Limb (tissue), 2 donors: ENCODE results near the gene RTP1.
"Not testable (repeated sequence)": the region's sequence is repeated elsewhere in the genome, so short reads cannot be mapped to it uniquely, and the experiment has no call there.

Experiments
- DNase-seq, 2 donors: peaks; one replicate each; pipeline ENCODE4 v3.0.0-alpha.2; 2016; ENCODE audit errors: extremely low spot score in 2 of 2

The RTP1 gene

GRCh38 chr3:187197335-187197649, at the start of gene RTP1:
Gene RTP1 (plus strand): TSS chr3:187197486. CDS start chr3:187197516, 30 bp downstream.
- peak in 1 of 2 donors; percentile 64 for DNase-seq

- DNase-seq: no peak
Measured at GRCh38 chr3:187150186-187150585, 47.1 kb upstream of the RTP1 start.

- no peak for DNase-seq
Measured at GRCh38 chr3:187150599-187150998, 46.7 kb upstream of the RTP1 start.

GRCh38 chr3:187161556-187161955, 35.7 kb upstream of the RTP1 start:
- DNase-seq: no peak

GRCh38 chr3:187162265-187162953, 34.9 kb upstream of the RTP1 start:
- no peak for DNase-seq

GRCh38 chr3:187165144-187165543, 32.1 kb upstream of the RTP1 start:
- DNase-seq: peak; percentile 33 to 56

- no peak for DNase-seq
Measured at GRCh38 chr3:187166750-187167149, 30.5 kb upstream of the RTP1 start.

- DNase-seq: no peak
Measured at GRCh38 chr3:187167777-187168176, 29.5 kb upstream of the RTP1 start.

- DNase-seq: no peak
Measured at GRCh38 chr3:187169231-187169960, 27.9 kb upstream of the RTP1 start.

GRCh38 chr3:187170911-187171310, 26.4 kb upstream of the RTP1 start:
- DNase-seq: not testable (repeated sequence)

- no peak for DNase-seq
Measured at GRCh38 chr3:187172929-187173328, 24.4 kb upstream of the RTP1 start.

GRCh38 chr3:187181454-187182170, 15.7 kb upstream of the RTP1 start:
- no peak for DNase-seq

GRCh38 chr3:187183210-187183862, 13.9 kb upstream of the RTP1 start:
- DNase-seq: no peak

- no peak for DNase-seq
Measured at GRCh38 chr3:187183903-187184302, 13.4 kb upstream of the RTP1 start.

GRCh38 chr3:187185759-187186158, 11.5 kb upstream of the RTP1 start:
- DNase-seq: no peak

GRCh38 chr3:187186375-187186774, 10.9 kb upstream of the RTP1 start:
- DNase-seq: no peak

- no peak for DNase-seq
Measured at GRCh38 chr3:187186801-187187421, 10.4 kb upstream of the RTP1 start.

- DNase-seq: no peak
Measured at GRCh38 chr3:187188931-187189330, 8.4 kb upstream of the RTP1 start.

- DNase-seq: no peak
Measured at GRCh38 chr3:187191271-187191670, 6.0 kb upstream of the RTP1 start.

- DNase-seq: no peak
Measured at GRCh38 chr3:187193181-187193580, 4.1 kb upstream of the RTP1 start.

GRCh38 chr3:187196573-187197334, 532 bp upstream of the RTP1 start:
- no peak for DNase-seq
